Calu3 (cell line): Measurements from ENCODE around the gene KCNH5. TPM values are rescaled to one million over a fixed set of nuclear protein-coding genes. Genes with fewer than 3 reads are reported as not detected.

Experiments used
- BruUV-seq: library from RNA; stranded (reverse); fragments of 400-500 nt; replicated peaks from 2 replicates; lab custom pipeline; 2021; lab: Mats Ljungman, UMichigan
- CTCF ChIA-PET: fragments of 300-600 bp; sonication (Branson Sonifier 250); formaldehyde crosslinking; loops from one replicate; lab custom pipeline; 2022; ENCODE audit warnings: antibody characterized with exemption; lab: Charles Lee
- DNase-seq: peaks from one replicate; pipeline ENCODE4 v3.0.0; 2022
- H3K27ac Mint-ChIP-seq: one replicate; pipeline ENCODE4 v1.8.0; 2022; ENCODE audit warnings: mixed read lengths; ENCODE audit not compliant: unreplicated experiment
- H3K27me3 Mint-ChIP-seq: one replicate; pipeline ENCODE4 v1.8.0; 2022; ENCODE audit warnings: mixed read lengths; ENCODE audit not compliant: unreplicated experiment
- H3K36me3 Mint-ChIP-seq: one replicate; pipeline ENCODE4 v1.8.0; 2022; ENCODE audit warnings: mild to moderate bottlenecking, moderate library complexity, mixed read lengths; ENCODE audit not compliant: insufficient read depth, unreplicated experiment
- H3K4me1 Mint-ChIP-seq: one replicate; pipeline ENCODE4 v1.8.0; 2022; ENCODE audit warnings: mild to moderate bottlenecking, low read depth, mixed read lengths; ENCODE audit not compliant: unreplicated experiment
- H3K4me3 Mint-ChIP-seq: one replicate; pipeline ENCODE4 v1.8.0; 2022; ENCODE audit warnings: mild to moderate bottlenecking, low read depth, moderate library complexity, mixed read lengths; ENCODE audit not compliant: unreplicated experiment
- H3K9me3 Mint-ChIP-seq: one replicate; pipeline ENCODE4 v1.8.0; 2022; ENCODE audit warnings: low read depth, mixed read lengths; ENCODE audit not compliant: unreplicated experiment
- CTCF ChIP-seq: fragments of 200-600 bp; IDR thresholded peaks from one replicate; pipeline ENCODE4 v1.8.0; 2022; ENCODE audit warnings: antibody characterized with exemption; ENCODE audit not compliant: unreplicated experiment
- intact Hi-C: fragments of 100-400 bp; cut with micrococcal nuclease; formaldehyde crosslinking; loops from one replicate; pipeline ENCODE4 v1.10.0; 2022; ENCODE audit not compliant: unreplicated experiment
- total RNA-seq: library from RNA; stranded (reverse); gene quantifications from 2 replicates; pipeline ENCODE4 v1.2.3, GENCODE V29; 2022

KCNH5 gene
- total RNA-seq, 1 experiment from 2014 or later: not detected

GRCh38 chr14:62908506-62908905, 136.8 kb downstream of the KCNH5 start:
- no peaks in the 10 kb centered on the region for H3K9me3 Mint-ChIP-seq
- CTCF ChIA-PET: no interaction called here
- no peak overlapping the region for H3K4me3 Mint-ChIP-seq
- H3K27me3 Mint-ChIP-seq: no peaks in the 10 kb centered on the region
- BruUV-seq: no TSS peak
- intact Hi-C loops: no loop called here
- H3K4me1 Mint-ChIP-seq: no peaks in the 10 kb centered on the region
- H3K27ac Mint-ChIP-seq: no peak overlapping the region
- DNase-seq: no peak
- no peak for TF ChIP-seq CTCF
- H3K36me3 Mint-ChIP-seq: no peaks in the 10 kb centered on the region

GRCh38 chr14:62905566-62905965, 139.7 kb downstream of the KCNH5 start:
- Mint-ChIP-seq H3K27ac (no peak overlapping the region), H3K4me3 (no peak overlapping the region), H3K4me1 (no peaks in the 10 kb centered on the region), H3K27me3 (no peaks in the 10 kb centered on the region), H3K36me3 (no peaks in the 10 kb centered on the region), H3K9me3 (no peaks in the 10 kb centered on the region)
- DNase-seq: no peak
- CTCF ChIA-PET: no interaction called here
- TF ChIP-seq CTCF: no peak
- intact Hi-C loops: no loop called here
- no TSS peak for BruUV-seq

GRCh38 chr14:62897771-62898170, 147.5 kb downstream of the KCNH5 start:
- no peaks in the 10 kb centered on the region for H3K9me3 Mint-ChIP-seq
- no peaks in the 10 kb centered on the region for H3K4me1 Mint-ChIP-seq
- H3K27ac Mint-ChIP-seq: no peak overlapping the region
- no peak for DNase-seq
- H3K27me3 Mint-ChIP-seq: no peaks in the 10 kb centered on the region
- no TSS peak for BruUV-seq
- CTCF ChIA-PET: no interaction called here
- intact Hi-C loops: no loop called here
- TF ChIP-seq CTCF: no peak
- H3K36me3 Mint-ChIP-seq: no peaks in the 10 kb centered on the region
- no peak overlapping the region for H3K4me3 Mint-ChIP-seq

GRCh38 chr14:62896932-62897456, 148.3 kb downstream of the KCNH5 start:
- BruUV-seq: no TSS peak
- Mint-ChIP-seq H3K36me3 (no peaks in the 10 kb centered on the region), H3K4me1 (no peaks in the 10 kb centered on the region), H3K4me3 (no peak overlapping the region), H3K9me3 (no peaks in the 10 kb centered on the region), H3K27ac (no peak overlapping the region), H3K27me3 (no peaks in the 10 kb centered on the region)
- DNase-seq: no peak
- no peak for TF ChIP-seq CTCF
- CTCF ChIA-PET: no interaction called here
- intact Hi-C loops: no loop called here
